Measurements from ENCODE around the gene TIMP3. TPM values are rescaled to one million over a fixed set of nuclear protein-coding genes. Genes with fewer than 3 reads are reported as not detected.

Gene TIMP3
- total and polyA plus RNA-seq, 2 of the 4 experiments (the other 2 are of a cell fraction) = 98.8 to 179 TPM

DNA sequence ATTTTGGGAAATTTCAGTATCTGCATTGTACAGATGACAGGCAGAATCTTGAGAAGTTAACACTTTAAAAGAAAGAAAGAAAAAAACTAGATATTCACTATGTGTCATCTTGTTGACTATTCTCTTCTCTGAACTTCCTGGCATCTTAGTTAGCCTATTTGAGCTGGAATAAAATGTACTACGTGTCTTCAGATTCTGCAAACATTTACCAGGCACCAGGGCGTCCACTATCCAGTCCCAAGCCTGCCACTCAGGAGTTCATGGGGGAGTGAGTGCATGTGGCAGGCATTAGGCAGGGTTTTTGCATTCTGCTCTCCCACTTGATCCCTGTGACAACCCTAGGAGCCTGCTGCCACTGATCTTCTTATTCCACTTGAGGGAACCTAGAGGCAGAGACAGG, 25.0 kb downstream of the TIMP3 start:
- no peaks in the 10 kb centered on the region; the same call in 1 of the 2 replicates for H3K4me1 ChIP-seq (ENCODE audit: control insufficient read depth, insufficient read depth, low read length)
- H4K8ac ChIP-seq (ENCODE audit: low read depth in 2 of 2, low read length in 2 of 2) = no peak overlapping the region
- H3K9ac ChIP-seq (ENCODE audit: low read depth, low read length) = no peak overlapping the region
- H3K27me3 ChIP-seq (ENCODE audit: control insufficient read depth, insufficient read depth, low read length) = no peaks in the 10 kb centered on the region
- no CpG with 5 or more reads among the region's 2 CpGs for WGBS, 2 experiments (ENCODE audit: extremely low coverage in 2 of 2, insufficient read length in 1 of 2)
- no peak overlapping the region for H3K14ac ChIP-seq (replicated peaks; ENCODE audit: low read depth, low read length)
- H2BK120ac ChIP-seq (ENCODE audit: low read depth, low read length) = no peak overlapping the region
- peaks cover 27% of the 10 kb centered on the region for H3K9me1 ChIP-seq (ENCODE audit: insufficient read depth, low read length)
- TF ChIP-seq SMC3 (IDR thresholded peaks at IDR 0.05; ENCODE audit: low read depth, low read length) (no peak), CHD1 (IDR thresholded peaks at IDR 0.05; ENCODE audit: low read depth, low read length) (no peak), CEBPB (IDR thresholded peaks at IDR 0.05; ENCODE audit: low read depth, low read length) (no peak), RCOR1 (IDR thresholded peaks at IDR 0.05; ENCODE audit: insufficient replicate concordance, low read length) (no peak), RAD21 (IDR thresholded peaks at IDR 0.05; ENCODE audit: low read length) (no peak), BHLHE40 (IDR thresholded peaks at IDR 0.05; ENCODE audit: low read depth, low read length) (no peak), MAZ (IDR thresholded peaks at IDR 0.05; ENCODE audit: borderline replicate concordance, low read depth, low read length) (no peak), MXI1 (IDR thresholded peaks at IDR 0.05; ENCODE audit: borderline replicate concordance, low read depth, low read length) (no peak), POLR2A (IDR thresholded peaks at IDR 0.05; ENCODE audit: low read depth, low read length) (no peak), NFE2L2 (IDR thresholded peaks at IDR 0.05; ENCODE audit: low read depth, low read length) (no peak), MAFK (IDR thresholded peaks at IDR 0.05; ENCODE audit: low read depth, low read length) (no peak), FOS (IDR thresholded peaks at IDR 0.05; ENCODE audit: low read depth, low read length) (no peak), RFX5 (IDR thresholded peaks at IDR 0.05; ENCODE audit: low read depth, low read length) (no peak)
- TF ChIP-seq, protein P1, sequence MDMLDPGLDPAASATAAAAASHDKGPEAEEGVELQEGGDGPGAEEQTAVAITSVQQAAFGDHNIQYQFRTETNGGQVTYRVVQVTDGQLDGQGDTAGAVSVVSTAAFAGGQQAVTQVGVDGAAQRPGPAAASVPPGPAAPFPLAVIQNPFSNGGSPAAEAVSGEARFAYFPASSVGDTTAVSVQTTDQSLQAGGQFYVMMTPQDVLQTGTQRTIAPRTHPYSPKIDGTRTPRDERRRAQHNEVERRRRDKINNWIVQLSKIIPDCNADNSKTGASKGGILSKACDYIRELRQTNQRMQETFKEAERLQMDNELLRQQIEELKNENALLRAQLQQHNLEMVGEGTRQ (IDR thresholded peaks at IDR 0.05; ENCODE audit: low read depth, low read length) = no peak
- TF ChIP-seq, protein P2, sequence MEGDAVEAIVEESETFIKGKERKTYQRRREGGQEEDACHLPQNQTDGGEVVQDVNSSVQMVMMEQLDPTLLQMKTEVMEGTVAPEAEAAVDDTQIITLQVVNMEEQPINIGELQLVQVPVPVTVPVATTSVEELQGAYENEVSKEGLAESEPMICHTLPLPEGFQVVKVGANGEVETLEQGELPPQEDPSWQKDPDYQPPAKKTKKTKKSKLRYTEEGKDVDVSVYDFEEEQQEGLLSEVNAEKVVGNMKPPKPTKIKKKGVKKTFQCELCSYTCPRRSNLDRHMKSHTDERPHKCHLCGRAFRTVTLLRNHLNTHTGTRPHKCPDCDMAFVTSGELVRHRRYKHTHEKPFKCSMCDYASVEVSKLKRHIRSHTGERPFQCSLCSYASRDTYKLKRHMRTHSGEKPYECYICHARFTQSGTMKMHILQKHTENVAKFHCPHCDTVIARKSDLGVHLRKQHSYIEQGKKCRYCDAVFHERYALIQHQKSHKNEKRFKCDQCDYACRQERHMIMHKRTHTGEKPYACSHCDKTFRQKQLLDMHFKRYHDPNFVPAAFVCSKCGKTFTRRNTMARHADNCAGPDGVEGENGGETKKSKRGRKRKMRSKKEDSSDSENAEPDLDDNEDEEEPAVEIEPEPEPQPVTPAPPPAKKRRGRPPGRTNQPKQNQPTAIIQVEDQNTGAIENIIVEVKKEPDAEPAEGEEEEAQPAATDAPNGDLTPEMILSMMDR (conservative IDR thresholded peaks at IDR 0.05; ENCODE audit: low read depth, low read length) = no peak
- TF ChIP-seq, protein P3, sequence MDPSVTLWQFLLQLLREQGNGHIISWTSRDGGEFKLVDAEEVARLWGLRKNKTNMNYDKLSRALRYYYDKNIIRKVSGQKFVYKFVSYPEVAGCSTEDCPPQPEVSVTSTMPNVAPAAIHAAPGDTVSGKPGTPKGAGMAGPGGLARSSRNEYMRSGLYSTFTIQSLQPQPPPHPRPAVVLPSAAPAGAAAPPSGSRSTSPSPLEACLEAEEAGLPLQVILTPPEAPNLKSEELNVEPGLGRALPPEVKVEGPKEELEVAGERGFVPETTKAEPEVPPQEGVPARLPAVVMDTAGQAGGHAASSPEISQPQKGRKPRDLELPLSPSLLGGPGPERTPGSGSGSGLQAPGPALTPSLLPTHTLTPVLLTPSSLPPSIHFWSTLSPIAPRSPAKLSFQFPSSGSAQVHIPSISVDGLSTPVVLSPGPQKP (IDR thresholded peaks at IDR 0.05; ENCODE audit: borderline replicate concordance, low read depth, low read length) = no peak
- DNase-seq (no peak), ATAC-seq (ENCODE audit: low read depth) (no peak)
- no peak overlapping the region for H4K5ac ChIP-seq (ENCODE audit: low read depth, low read length)
- H3K9me3 ChIP-seq (ENCODE audit: control insufficient read depth, insufficient read depth, low read length) = no peaks in the 10 kb centered on the region
- no peak overlapping the region for H3K23ac ChIP-seq (ENCODE audit: low read depth, low read length)
- BruUV-seq (replicated peaks) = no TSS peak
- H3K56ac ChIP-seq (ENCODE audit: extremely low read depth, insufficient read depth, low read length) = no peak overlapping the region
- no peak overlapping the region for H2AFZ ChIP-seq (replicated peaks; ENCODE audit: low read length, poor library complexity)
- H3K27ac ChIP-seq (ENCODE audit: insufficient read depth, low read length) = no peak overlapping the region
- H3K36me3 ChIP-seq (ENCODE audit: control insufficient read depth, insufficient read depth, low read length) = peaks cover 57% of the 10 kb centered on the region
- H3K4me3 ChIP-seq (ENCODE audit: insufficient read depth, low read depth, low read length) = no peak overlapping the region
- dilution Hi-C loops (cut with HindIII; ENCODE audit: low sequenced_read_pairs, unreplicated experiment) = no loop called here
- no peak overlapping the region for H3K4me2 ChIP-seq (ENCODE audit: low read depth, low read length)
- intact Hi-C loops (cut with micrococcal nuclease) = loop anchor here (10.0 kb wide), 1 partner anchor 58 kb away; no protein-coding TSS in a partner anchor
- no peak overlapping the region for H2AK9ac ChIP-seq (replicated peaks; ENCODE audit: low read depth, low read length, poor library complexity)
- peaks cover 32 to 81% of the 10 kb centered on the region in 2 experiments for H3K79me1 ChIP-seq (ENCODE audit: low read depth in 1 of 2, low read length in 2 of 2)
- ChIA-PET POLR2A (ENCODE audit: unreplicated experiment) (no interaction called here), CTCF (no interaction called here)
- H2BK20ac ChIP-seq (ENCODE audit: low read depth, low read length) = no peak overlapping the region
- H3K4ac ChIP-seq (ENCODE audit: low read depth, low read length) = no peak overlapping the region
- H4K91ac ChIP-seq (ENCODE audit: insufficient read depth, low read depth, low read length) = no peak overlapping the region
- no peak overlapping the region for H2AK5ac ChIP-seq (ENCODE audit: low read depth, low read length)
- peaks cover 94% of the 10 kb centered on the region for H4K20me1 ChIP-seq (ENCODE audit: insufficient read depth, low read length)
- H2BK5ac ChIP-seq (ENCODE audit: low read depth, low read length, poor library complexity, severe bottlenecking) = no peak overlapping the region
- no peak overlapping the region for H3K18ac ChIP-seq (ENCODE audit: low read depth, low read length)
- no peak overlapping the region for H2BK15ac ChIP-seq (ENCODE audit: low read depth, low read length)
- in situ Hi-C loops (cut with MboI; ENCODE audit: low sequenced_read_pairs) = loop anchor here (10.0 kb wide), 1 partner anchor 432 kb away; no protein-coding TSS in a partner anchor

All from IMR-90 (cell line).